ENCODE measurements around the gene SLC7A5.
"Not testable (repeated sequence)": the region's sequence is repeated elsewhere in the genome, so short reads cannot be mapped to it uniquely, and the experiment has no call there.

Gene SLC7A5

GRCh38 chr16:87891764-87892163 lies 22.5 kb upstream of the SLC7A5 start:
- H4K20me1 ChIP-seq (ENCODE audit: insufficient read depth, low read length), result no peaks in the 10 kb centered on the region
- H3K4me1 ChIP-seq (ENCODE audit: insufficient read depth, low read length), result peaks cover 22% of the 10 kb centered on the region
- H3K27me3 ChIP-seq (ENCODE audit: insufficient read depth, low read length, poor library complexity), result no peaks in the 10 kb centered on the region
- no peak overlapping the region for H3K4me2 ChIP-seq (ENCODE audit: insufficient read depth, low read length)
- H3K4me3 ChIP-seq (ENCODE audit: low read depth in 1 of 2, low read length in 2 of 2), result no peak overlapping the region
- H3K36me3 ChIP-seq (ENCODE audit: insufficient read depth, low read length), result no peaks in the 10 kb centered on the region
- no peaks in the 10 kb centered on the region for H3K9me3 ChIP-seq (ENCODE audit: insufficient read depth, low read length, severe bottlenecking)
- H3K27ac ChIP-seq (ENCODE audit: low read length), result no peak overlapping the region
- no peak overlapping the region for H2AFZ ChIP-seq (ENCODE audit: low read depth, low read length)
- DNase-seq (no peak), ATAC-seq (ENCODE audit: insufficient read depth, low read depth) (no peak)
- H3K9ac ChIP-seq (ENCODE audit: low read depth, low read length), result no peak overlapping the region
- TF ChIP-seq EZH2 (IDR thresholded peaks at IDR 0.05; ENCODE audit: borderline replicate concordance, low read depth, low read length, severe bottlenecking), result no peak
- no peak for TF ChIP-seq CTCF (IDR thresholded peaks at IDR 0.05; ENCODE audit: borderline replicate concordance, extremely low read depth, low read length, poor library complexity, severe bottlenecking)
- no peaks in the 10 kb centered on the region for H3K79me2 ChIP-seq (ENCODE audit: insufficient read depth, low read length)

- not testable (repeated sequence) for H3K4me2 ChIP-seq (ENCODE audit: insufficient read depth, low read length); H3K79me2 ChIP-seq (ENCODE audit: insufficient read depth, low read length); H3K9ac ChIP-seq (ENCODE audit: low read depth, low read length); H3K27ac ChIP-seq (ENCODE audit: low read length); H3K36me3 ChIP-seq (ENCODE audit: insufficient read depth, low read length); H3K27me3 ChIP-seq (ENCODE audit: insufficient read depth, low read length, poor library complexity); H3K9me3 ChIP-seq (ENCODE audit: insufficient read depth, low read length, severe bottlenecking); H3K4me1 ChIP-seq (ENCODE audit: insufficient read depth, low read length); H3K4me3 ChIP-seq (ENCODE audit: low read depth in 1 of 2, low read length in 2 of 2); H4K20me1 ChIP-seq (ENCODE audit: insufficient read depth, low read length); H2AFZ ChIP-seq (ENCODE audit: low read depth, low read length)
- TF ChIP-seq CTCF (IDR thresholded peaks at IDR 0.05; ENCODE audit: borderline replicate concordance, extremely low read depth, low read length, poor library complexity, severe bottlenecking), result peak; percentile 65
- DNase-seq (peak; percentile 63), ATAC-seq (ENCODE audit: insufficient read depth, low read depth) (peak; percentile 77)
Measured at GRCh38 chr16:87889762-87890161, 20.5 kb upstream of the SLC7A5 start.

GRCh38 chr16:87888346-87888745 lies 19.0 kb upstream of the SLC7A5 start:
- H3K9ac ChIP-seq (ENCODE audit: low read depth, low read length); DNase-seq; H2AFZ ChIP-seq (ENCODE audit: low read depth, low read length); H3K4me3 ChIP-seq (ENCODE audit: low read depth in 1 of 2, low read length in 2 of 2); H3K9me3 ChIP-seq (ENCODE audit: insufficient read depth, low read length, severe bottlenecking); H4K20me1 ChIP-seq (ENCODE audit: insufficient read depth, low read length); H3K4me1 ChIP-seq (ENCODE audit: insufficient read depth, low read length); H3K4me2 ChIP-seq (ENCODE audit: insufficient read depth, low read length); ATAC-seq (ENCODE audit: insufficient read depth, low read depth); H3K36me3 ChIP-seq (ENCODE audit: insufficient read depth, low read length); H3K79me2 ChIP-seq (ENCODE audit: insufficient read depth, low read length); H3K27ac ChIP-seq (ENCODE audit: low read length); H3K27me3 ChIP-seq (ENCODE audit: insufficient read depth, low read length, poor library complexity): not testable (repeated sequence)

GRCh38 chr16:87887931-87888330 lies 18.6 kb upstream of the SLC7A5 start:
- ATAC-seq (ENCODE audit: insufficient read depth, low read depth); H3K9me3 ChIP-seq (ENCODE audit: insufficient read depth, low read length, severe bottlenecking); H3K4me2 ChIP-seq (ENCODE audit: insufficient read depth, low read length); H3K79me2 ChIP-seq (ENCODE audit: insufficient read depth, low read length); H3K4me1 ChIP-seq (ENCODE audit: insufficient read depth, low read length); H3K27me3 ChIP-seq (ENCODE audit: insufficient read depth, low read length, poor library complexity); DNase-seq; H3K4me3 ChIP-seq (ENCODE audit: low read depth in 1 of 2, low read length in 2 of 2); H3K9ac ChIP-seq (ENCODE audit: low read depth, low read length); H2AFZ ChIP-seq (ENCODE audit: low read depth, low read length); H3K27ac ChIP-seq (ENCODE audit: low read length); H4K20me1 ChIP-seq (ENCODE audit: insufficient read depth, low read length); H3K36me3 ChIP-seq (ENCODE audit: insufficient read depth, low read length): not testable (repeated sequence)

GRCh38 chr16:87885371-87885967 lies 16.2 kb upstream of the SLC7A5 start:
- not testable (repeated sequence) for ATAC-seq (ENCODE audit: insufficient read depth, low read depth); H4K20me1 ChIP-seq (ENCODE audit: insufficient read depth, low read length); DNase-seq; H3K4me2 ChIP-seq (ENCODE audit: insufficient read depth, low read length); H2AFZ ChIP-seq (ENCODE audit: low read depth, low read length); H3K9ac ChIP-seq (ENCODE audit: low read depth, low read length); H3K4me1 ChIP-seq (ENCODE audit: insufficient read depth, low read length); H3K4me3 ChIP-seq (ENCODE audit: low read depth in 1 of 2, low read length in 2 of 2); H3K27me3 ChIP-seq (ENCODE audit: insufficient read depth, low read length, poor library complexity); H3K27ac ChIP-seq (ENCODE audit: low read length); H3K36me3 ChIP-seq (ENCODE audit: insufficient read depth, low read length); H3K9me3 ChIP-seq (ENCODE audit: insufficient read depth, low read length, severe bottlenecking); H3K79me2 ChIP-seq (ENCODE audit: insufficient read depth, low read length)
